GM20000 (cell line): Measurements from ENCODE around the gene CDK2AP2.

Experiments
- DNase-seq: peaks from one replicate; pipeline ENCODE4 v3.0.0; 2012; ENCODE audit warnings: low spot score
- TF ChIP-seq, protein P1 (sequence below): IDR thresholded peaks from 2 replicates; pipeline ENCODE4 v1.5.1; 2012; ENCODE audit warnings: mild to moderate bottlenecking, control low read depth; ENCODE audit errors: extremely low read depth, missing control alignments

CDK2AP2 gene

DNA sequence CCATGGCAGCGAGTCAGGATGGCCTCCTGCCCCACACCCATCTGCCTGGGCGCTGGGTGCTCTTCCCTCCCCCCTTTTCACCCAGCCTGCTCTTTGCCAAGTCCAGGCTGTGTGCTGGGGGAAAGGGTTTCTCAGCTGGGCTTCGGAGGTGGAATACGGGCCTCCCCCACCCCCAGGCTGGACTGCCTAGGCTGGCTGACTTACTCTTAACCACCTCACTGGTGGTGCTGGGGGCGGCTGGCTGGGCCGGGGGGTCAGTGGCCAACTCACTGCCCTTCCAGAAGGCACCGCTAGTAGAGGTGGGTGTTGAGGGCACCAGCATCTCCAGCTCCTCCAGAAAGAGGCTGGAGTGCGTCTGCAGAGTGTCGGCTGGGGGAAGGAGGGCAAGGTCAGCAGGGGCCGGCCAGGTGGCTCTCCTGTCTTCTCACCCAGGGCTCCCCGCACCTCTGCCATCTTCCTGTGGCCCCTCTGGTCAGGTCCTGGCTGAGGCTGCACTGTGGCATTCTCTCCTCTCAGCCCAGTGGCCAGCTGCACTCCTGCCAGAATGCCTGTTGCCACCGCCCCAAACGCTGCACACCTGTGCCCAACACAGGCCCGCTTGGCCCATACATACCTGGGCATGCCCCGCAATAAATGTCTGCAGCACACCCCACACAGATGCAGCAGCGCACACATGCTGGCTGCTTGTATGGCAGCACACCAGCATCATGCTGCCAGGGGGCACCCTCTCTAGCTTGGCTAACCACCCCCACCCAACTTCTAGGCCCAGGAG, 12.5 kb downstream of the CDK2AP2 start:
- DNase-seq, result no peak
- TF ChIP-seq, protein P1, sequence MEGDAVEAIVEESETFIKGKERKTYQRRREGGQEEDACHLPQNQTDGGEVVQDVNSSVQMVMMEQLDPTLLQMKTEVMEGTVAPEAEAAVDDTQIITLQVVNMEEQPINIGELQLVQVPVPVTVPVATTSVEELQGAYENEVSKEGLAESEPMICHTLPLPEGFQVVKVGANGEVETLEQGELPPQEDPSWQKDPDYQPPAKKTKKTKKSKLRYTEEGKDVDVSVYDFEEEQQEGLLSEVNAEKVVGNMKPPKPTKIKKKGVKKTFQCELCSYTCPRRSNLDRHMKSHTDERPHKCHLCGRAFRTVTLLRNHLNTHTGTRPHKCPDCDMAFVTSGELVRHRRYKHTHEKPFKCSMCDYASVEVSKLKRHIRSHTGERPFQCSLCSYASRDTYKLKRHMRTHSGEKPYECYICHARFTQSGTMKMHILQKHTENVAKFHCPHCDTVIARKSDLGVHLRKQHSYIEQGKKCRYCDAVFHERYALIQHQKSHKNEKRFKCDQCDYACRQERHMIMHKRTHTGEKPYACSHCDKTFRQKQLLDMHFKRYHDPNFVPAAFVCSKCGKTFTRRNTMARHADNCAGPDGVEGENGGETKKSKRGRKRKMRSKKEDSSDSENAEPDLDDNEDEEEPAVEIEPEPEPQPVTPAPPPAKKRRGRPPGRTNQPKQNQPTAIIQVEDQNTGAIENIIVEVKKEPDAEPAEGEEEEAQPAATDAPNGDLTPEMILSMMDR, result no peak

DNA sequence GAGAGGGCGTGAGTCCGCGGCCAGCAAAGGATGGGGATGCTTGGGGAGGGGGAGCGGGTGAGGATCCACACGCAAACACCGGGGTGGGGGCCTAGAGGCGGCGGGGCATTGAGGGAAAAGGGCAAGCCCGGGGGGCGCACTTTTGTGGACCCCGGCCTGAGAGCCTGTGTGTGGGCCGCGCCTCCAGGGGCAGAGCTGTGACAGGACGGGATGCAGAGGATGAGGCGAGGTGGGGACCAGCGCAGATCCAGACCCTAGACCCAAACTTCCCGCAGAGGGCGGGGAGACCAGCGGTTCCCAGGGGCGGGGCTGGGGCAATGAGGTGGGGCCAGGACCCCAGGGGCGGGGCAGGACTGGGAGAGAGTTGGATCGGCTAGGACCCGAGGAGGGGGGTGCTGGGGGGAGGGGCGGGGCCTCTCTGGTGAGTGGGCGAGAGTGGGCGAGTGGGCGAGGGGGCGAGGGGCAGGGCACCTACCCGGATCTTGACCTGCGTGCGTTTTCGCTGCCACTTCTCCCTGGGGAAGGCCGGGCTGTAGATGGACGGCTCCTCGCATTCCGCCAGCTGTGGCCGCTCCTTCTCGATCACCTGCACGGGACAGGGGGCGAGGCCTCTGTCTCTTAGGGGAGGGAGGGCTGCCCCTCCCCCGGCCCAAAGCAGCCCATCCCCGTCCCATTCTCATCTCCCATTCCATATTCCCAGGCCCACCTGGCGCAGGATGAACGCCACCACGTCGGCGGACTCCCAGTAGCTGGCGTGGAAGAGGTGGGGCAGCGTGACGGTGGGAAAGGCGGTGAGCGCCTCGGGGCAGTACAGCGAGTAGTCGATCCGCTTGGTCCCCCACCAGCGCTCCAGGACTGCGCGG, 13.4 kb downstream of the CDK2AP2 start:
- no peak for DNase-seq
- TF ChIP-seq, protein P1, result no peak

DNA sequence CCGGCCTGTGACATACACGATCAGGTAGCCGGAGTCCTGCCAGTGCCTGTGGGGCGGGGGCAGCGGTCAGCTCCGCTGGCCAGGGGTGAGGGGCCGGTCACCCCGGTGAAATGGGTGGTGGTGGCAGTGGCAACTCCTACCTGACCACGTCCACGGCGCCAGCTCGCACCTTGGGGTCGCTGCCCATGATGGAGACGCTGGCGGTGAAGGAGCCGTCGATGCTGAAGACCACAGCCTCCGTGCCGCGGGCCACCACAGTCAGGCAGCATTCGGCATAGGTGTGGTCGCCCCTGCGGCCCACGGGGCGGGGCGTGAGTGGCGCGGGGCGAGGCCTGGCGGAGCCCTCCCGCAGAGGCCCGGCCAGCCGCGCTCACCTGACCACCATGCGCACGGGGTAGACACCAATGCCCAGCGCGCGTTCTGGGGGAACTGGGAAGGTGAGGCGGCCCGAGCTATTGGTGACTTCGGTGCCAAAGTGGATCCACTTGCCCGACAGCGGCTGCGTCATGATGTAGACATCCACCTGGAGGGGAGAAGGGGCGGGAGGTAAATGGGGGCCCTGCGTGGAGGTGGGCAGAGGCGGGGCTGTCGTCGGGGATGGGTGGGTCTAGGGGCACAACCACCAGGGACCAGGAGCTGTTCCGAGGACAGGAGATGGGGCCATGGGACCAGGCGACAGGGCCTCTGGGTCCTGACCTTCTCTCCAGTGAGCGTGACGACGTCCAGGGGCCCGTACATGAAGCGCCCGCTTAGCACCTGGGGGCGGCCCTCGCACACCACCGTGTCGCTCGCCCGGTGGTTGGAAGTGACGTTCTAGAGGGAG, 14.2 kb downstream of the CDK2AP2 start:
- TF ChIP-seq, protein P1, result no peak
- no peak for DNase-seq

DNA sequence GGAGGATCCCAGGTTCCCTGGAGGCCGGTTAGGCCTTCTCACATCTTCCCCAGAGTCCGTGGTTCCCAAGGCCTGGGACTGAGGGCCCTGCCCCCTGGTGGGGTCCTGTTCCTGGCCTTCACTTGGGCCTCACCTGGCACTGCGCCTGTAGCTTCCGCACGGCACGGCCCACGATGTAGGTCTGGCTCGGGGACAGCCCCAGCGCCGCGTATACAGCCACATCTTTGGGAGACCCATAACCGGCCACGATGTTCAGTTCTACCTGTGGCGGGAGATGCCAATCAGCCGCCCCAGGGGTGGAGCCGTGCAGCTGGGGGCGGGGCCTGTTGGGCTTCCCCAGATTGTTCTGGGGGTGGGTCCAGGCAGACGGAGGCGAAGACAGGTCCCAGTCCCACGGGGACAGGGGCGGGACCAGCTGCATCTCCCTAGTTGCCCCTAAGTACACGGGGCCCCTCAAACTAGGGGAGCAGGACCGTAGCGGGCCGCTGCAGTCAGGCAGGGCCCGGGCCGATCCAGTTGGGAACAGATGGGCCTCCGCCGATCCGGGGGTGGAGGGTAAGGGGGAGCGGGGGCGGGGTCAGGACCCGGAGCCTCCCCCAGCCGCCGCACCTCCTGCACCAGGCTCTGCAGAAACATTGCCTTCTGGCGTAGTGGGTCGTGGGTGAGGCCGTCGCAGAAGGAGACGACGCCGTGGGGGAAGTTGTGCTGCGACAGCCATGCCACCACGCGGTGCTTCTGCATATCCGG, 15.0 kb downstream of the CDK2AP2 start:
- DNase-seq, result no peak
- TF ChIP-seq, protein P1, result no peak

DNA sequence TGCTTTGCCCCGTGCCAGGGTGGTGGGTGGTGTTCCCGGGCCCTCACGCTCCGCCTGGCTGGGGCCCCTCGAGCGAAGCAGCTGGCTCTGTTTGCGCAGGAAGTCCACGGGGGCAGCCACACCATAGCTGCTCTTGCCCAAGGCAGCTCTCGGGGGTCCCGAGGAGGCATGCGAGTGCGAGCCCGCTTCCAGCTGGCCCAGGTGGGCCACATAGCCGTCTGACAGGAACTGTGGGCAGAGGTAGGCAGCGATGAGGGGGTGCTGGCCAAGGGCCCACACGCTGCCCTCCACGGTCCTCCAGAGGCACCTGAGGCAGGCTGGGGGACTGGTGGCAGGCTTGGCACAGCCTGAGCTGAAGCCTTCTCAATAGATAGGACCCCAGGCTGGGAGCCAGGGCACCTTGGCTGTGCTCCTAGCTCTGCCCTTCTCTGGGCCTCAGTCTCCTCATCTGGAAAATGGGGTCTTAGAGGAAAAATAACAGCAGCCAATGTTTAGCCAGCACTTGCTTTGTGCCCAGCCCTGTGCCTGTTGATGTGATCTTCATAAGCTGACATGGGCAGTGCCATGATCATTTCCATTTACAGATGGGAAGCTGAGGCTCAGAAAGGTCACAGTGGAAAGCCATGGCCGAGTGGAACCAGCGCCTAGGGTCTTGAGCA, 15.8 kb downstream of the CDK2AP2 start:
- TF ChIP-seq, protein P1, result no peak
- no peak for DNase-seq

DNA sequence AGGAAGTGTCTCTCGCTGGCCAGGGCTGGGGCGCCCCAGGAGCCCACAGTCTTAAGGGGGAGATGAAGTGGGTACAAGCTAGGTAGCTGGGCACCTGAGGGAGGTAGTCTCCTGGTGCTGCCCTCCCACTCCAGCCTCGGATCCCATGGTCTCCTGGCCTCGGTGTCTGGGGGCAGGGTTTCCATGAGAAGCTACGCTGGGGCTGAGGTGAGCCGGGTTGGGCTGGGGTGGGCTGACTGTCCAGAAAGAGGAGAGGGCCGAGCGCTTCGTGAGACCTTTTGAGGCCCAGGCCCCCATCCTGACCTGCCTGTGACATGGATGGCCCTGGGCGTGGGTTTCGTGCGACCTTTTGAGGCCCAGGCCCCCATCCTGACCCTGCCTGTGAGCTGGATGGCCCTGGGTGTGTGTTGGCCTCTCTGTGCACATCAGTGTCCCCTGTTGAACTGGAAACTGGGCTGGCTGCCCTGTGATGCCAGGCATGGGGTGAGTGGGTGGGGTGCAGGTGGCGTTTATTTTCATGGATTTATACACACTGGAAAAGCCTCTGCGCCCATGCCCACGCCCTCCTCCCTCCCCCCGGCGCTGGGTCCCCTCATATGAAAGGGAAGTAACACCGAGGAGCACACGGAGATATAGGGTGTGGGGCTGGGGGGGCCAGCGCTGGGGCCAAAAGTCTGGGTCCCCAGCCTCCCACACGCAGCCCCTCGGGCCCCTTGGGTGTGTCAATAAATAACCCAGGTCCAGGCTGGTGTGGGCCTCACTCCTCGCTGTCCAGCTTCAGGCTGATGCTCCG, 16.5 kb downstream of the CDK2AP2 start:
- DNase-seq, result no peak
- TF ChIP-seq, protein P1, result no peak
